Measurements from ENCODE around the gene GARIN3.

DNA sequence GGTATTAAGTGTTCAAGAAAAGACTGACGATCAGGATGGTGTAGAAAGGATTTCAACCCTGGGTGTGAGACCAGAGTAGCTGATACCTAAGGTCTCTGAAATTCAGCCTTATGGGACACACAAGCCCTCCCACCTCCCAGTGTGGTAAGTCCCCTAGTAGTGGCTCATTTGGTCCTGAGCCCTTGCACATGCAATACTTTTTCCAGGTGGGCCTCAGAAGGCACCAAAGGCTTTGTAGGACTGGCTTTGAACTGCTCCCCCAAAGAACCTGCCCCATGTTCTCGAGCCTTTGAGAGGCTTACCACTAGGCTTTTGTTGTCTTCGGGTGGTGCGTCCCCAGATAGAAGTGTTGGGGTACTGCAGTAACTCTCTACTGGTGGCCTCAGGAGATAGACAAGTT is 803 bp downstream of the GARIN3 start:
- TF ChIP-seq CTCF (IDR thresholded peaks at IDR 0.05), result no peak
- no peak for TF ChIP-seq EZH2phosphoT487 (IDR thresholded peaks at IDR 0.05)
- TF ChIP-seq EZH2 (IDR thresholded peaks at IDR 0.05), result no peak

All from neural progenitor cell (in vitro differentiated cells).